ENCODE measurements around the gene EDRF1.

DNA sequence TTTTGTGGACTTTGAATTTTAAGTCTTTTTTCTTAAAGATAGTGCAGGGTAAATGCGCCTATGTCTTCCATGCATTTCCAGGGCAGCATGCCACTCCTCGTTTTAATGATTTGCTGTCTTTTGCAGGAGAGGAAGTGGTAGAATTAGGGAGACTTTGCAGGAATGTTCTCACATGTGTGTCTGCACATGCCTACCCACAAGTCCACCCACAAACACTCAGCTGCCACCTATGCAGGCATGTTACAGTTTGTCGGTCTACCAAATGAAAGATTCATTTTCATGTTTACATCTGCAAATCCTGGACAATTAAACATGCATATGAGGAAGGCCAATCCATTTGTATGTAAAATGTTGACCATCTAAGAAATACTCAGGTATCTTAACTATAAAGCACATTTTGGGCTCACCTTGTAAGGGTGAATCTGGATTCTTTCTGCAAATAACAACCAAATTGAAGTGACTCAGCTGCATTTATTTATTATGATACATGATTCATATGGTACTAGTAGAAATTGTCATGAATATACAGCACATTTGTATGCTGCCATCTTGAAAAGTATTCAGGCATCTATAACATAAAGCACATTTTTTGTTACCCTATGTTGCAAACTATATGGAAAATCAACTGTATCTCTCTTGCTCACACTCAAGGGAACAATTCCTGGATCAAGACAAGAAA, 31.9 kb upstream of the EDRF1 start:
- TF ChIP-seq, protein P1, sequence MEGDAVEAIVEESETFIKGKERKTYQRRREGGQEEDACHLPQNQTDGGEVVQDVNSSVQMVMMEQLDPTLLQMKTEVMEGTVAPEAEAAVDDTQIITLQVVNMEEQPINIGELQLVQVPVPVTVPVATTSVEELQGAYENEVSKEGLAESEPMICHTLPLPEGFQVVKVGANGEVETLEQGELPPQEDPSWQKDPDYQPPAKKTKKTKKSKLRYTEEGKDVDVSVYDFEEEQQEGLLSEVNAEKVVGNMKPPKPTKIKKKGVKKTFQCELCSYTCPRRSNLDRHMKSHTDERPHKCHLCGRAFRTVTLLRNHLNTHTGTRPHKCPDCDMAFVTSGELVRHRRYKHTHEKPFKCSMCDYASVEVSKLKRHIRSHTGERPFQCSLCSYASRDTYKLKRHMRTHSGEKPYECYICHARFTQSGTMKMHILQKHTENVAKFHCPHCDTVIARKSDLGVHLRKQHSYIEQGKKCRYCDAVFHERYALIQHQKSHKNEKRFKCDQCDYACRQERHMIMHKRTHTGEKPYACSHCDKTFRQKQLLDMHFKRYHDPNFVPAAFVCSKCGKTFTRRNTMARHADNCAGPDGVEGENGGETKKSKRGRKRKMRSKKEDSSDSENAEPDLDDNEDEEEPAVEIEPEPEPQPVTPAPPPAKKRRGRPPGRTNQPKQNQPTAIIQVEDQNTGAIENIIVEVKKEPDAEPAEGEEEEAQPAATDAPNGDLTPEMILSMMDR (conservative IDR thresholded peaks at IDR 0.05; ENCODE audit: low read length) = no peak
- no peak for TF ChIP-seq EZH2phosphoT487 (IDR thresholded peaks at IDR 0.05; ENCODE audit: borderline replicate concordance, low read depth, low read length)
